Colon (tissue), 2 donors: ENCODE data around the gene PTPRN2.
"Not testable (repeated sequence)": the region's sequence is repeated elsewhere in the genome, so short reads cannot be mapped to it uniquely, and the experiment has no call there.

Experiments
- FAIRE-seq: peaks from 2 replicates; lab custom pipeline; 2012; peaks lifted over from hg19 to GRCh38; lab: Jason Lieb, UNC
- donor health status: control.
- donor health status: control.

PTPRN2 gene

DNA sequence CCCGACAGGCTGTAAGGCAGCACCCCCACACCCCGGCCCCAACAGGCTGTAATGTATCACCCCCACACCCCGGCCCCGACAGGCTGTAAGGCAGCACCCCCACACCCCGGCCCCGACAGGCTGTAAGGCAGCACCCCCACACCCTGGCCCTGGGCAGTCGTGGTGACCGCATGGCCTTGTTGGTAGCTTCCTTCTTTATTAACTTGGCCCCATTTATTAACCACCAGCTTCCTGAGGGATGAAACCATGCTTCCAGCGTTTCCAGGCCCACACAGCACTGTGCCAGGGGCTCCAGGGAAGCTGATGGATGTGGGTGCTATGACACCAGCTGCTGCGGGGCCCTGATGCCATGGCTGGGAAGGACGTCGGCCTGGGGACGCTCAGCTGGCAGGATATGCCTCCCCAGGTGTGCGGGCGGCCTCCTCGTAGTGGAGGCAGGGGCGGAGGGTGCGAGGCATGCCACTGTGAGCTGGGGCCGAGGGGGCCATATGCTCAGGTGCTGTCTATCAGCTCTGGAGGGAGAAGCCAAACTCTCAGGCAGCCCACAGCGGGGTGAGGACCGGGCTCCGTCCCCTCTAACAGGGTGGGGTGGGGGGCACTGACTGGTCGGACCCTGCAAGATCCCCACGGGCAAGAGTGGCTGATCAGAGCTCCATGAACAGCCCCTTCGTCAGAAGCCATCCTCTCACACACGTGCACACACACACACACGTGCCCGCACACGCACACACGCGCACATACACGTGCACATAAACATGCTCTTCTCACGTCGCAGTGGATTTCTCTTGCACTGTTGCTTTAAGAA is 311.0 kb downstream of the PTPRN2 start:
- FAIRE-seq: no peak

DNA sequence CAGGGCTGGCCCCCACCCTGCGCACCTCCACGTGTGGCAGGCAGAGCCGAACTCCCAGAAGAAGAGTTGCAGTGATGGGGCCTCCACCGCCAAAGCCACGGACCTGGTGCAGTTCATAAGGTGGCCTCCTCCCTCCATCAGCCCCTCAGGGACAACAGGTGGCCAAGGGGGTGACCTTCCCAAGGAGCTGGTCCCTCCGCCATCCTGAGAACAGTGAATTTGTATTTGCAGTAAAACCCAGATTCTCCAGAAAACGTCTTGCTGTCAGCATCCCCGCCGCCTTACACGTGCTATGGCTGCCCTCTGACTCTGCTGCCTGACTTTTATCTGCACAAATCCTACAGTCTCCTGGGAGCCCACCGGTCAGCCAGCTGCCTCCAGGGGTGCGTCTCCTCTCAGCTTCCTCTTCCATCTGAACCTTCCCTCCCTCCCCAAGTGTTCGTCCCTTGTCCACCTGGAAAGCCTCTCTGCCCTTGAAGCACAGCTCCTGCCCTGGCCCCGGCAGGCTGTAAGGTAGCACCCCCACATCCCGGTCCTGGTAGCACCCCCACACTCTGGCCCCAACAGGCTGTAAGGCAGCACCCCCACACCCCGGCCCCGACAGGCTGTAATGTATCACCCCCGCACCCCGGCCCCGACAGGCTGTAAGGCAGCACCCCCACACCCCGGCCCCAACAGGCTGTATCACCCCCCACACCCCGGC is 311.8 kb downstream of the PTPRN2 start:
- no peak for FAIRE-seq

DNA sequence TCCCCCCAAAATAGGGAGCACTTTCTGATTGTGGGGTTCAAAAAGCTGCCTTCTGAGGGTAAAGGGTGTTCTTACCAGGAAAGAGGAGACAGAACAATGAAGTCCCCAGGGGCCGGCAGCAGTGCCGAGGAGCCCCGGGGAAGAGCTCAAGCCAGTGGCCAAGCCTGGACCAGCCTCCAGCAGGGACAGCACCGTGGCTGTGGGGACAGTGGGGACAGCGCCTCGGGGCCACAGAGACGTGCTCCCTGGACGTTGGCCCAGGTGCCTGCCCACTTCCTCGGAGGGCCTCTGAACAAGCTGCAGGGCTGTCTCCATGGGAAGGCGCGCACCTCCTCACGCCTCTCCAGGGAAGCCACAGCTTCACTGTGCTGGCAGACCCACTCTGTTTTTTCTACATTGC is 312.6 kb downstream of the PTPRN2 start:
- FAIRE-seq: no peak

DNA sequence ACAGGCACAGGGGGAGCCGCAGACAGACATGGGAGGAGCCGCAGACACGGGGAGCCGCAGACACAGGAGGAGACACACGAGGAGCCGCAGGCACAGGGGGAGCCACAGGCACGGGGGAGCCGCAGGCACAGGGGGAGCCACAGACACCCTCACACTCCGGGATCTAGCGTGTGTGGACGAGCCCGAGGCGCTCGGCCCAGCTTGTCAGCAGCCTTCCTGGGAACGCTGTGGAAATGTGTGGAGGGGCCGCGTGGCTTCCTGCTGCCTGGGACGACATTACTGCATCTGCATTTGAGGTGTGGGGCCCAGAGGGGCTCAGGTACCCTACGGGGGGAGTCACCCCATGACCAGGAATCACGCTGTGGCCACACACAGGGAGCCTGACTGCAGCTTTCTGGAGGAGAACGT is 313.2 kb downstream of the PTPRN2 start:
- no peak for FAIRE-seq

DNA sequence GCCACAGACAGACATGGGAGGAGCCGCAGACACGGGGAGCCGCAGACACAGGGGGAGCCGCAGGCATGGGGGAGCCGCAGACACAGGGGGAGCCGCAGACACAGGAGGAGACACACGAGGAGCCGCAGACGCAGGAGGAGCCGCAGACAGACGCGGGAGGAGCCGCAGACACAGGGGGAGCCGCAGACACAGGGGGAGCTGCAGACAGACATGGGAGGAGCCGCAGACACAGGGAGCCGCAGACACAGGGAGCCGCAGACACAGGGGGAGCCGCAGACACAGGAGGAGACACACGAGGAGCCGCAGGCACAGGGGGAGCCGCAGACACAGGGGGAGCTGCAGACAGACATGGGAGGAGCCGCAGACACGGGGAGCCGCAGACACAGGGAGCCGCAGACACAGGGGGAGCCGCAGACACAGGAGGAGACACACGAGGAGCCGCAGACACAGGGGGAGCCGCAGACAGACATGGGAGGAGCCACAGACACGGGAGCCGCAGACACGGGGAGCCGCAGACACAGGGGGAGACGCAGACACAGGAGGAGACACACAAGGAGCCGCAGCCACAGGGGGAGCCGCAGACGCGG is 313.8 kb downstream of the PTPRN2 start:
- not testable (repeated sequence) for FAIRE-seq

DNA sequence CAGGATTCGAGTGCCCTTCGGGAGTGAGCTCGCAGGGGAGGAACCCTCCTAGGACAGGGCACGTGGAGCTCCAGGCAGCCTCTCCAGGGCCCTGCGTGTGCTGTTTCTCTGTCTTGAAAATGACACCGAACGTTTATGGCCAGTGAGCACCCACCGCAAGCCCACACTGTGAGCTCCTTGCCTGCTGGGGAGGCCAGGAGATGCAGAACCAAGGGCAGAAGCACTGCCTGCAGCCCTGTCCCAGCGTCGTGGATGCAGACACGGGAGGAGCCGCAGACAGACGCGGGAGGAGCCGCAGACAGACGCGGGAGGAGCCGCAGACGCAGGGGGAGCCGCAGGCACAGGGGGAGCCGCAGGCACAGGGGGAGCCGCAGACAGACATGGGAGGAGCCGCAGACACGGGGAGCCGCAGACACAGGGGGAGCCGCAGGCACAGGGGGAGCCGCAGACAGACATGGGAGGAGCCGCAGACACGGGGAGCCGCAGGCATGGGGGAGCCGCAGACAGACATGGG is 314.4 kb downstream of the PTPRN2 start:
- no peak for FAIRE-seq

DNA sequence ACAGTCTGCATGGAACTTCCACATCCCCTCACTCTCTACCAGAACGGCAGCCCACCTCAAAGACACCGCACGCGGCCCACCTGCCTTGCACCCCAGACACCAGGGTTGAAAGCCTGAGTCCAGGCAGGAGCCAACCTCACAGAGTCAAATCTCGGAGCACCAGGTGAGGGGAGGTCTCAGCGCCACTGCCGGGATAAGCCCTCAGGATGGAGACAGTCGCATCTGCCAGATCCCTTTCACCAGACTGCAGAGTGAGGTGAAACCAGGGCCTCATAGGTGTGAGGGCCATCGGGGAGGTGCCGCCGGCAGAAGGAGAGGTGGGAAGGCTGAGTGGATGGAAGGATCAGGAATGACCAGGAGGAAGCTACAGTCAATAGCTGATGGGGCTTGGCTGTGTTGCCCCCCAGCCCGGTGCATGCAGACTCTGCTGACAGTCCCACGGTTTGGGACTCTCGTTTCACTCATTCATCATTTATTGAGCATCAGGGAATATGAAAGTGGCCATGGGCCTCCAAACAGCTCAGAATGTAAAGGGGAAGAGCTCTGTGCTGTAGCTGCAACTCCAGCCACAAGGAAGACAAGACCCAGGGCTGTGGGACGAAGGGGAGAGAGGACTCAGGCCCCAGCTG is 315.0 kb downstream of the PTPRN2 start:
- no peak for FAIRE-seq

DNA sequence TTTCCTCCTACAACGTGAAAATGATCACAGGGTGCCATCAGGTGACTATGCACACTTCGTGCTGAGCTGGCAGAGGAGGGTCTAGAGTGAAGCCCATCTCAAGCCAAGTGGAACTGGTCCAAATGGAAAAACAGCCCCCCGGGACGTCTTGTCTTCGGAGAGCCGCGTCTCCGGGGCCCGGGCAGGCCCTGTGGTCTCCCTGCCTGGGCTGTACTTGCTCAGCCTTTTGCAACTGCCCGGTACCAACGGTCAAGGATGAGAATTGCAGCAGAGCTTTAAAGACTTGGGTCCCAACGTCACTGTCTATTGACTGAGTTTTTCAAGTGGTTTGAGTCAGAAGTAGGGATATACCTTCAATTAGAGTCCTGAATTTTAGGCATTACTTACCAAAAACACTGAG is 315.5 kb downstream of the PTPRN2 start:
- no peak for FAIRE-seq

DNA sequence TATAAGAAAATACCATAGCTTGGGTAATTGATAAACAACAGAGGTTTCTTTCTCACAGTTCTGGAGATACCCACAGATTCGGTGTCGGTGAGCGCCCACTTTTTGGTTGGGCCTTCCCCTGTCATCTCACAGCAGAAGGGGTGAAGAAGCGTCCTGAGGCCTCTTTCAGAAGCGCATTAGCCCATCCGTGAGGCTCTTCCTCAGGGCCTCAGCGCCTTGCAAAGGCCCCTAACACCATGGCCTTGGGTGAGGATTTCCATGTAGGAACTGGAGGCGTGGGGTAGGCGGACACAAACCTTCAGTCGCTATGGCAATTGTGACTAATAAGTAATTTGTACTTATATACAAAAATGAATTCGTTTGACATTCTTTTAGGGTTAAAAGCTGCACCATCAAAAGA is 316.0 kb downstream of the PTPRN2 start:
- FAIRE-seq: no peak

DNA sequence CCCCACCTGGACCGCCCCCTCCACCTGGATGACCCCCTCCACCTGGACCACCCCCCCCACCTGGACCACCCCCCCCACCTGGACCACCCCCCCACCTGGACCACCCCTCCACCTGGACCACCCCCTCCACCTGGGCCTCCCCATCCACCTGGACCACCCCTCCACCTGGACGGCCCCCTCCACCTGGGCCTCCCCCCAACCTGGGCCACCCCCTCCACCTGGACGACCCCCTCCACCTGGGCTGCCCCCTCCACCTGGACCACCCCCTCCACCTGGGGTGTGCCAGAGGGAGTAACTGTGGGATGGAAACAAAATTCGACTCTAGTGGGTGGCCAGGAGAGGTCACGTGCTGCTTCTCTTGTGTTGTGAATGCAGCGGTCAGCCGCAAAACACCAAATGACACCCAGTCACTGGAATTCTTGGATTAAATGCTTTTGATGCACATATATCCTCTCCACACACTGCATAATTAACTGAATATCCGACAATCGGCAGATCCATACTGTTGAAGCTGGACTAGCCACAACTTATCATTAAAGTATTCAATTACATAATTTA is 316.7 kb downstream of the PTPRN2 start:
- no peak for FAIRE-seq

DNA sequence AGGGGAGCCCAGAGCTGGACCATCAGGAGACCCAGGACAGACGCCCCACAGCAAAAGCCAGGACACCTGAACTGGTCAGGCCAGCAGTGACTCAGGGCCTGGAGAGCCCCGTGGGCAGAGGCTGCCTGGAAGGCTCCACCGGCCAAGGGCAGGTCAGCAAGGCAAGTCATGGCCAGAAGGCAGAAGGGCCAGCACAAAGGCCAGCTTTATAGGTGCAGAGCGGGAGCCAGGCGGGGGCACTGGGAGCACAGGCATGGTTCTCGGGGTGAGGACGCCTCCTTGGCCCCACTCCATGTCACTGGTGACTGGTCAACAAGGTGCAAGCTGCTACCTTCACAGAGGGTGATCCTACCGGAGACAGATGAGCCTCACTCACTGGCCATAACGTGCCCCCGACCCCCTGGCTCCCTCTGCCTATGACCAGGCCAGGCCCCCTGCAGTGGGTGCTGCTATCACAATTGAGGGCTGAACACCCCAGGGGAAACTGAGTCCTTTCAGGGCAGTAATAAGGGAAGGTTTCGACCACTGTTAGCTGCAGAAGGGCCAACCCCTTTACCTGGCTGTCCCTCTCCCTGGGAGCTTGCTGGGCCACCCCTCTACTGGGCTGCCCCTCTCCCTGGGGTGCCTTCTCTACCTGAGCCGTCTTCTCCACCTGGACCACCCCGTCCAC is 317.4 kb downstream of the PTPRN2 start:
- no peak for FAIRE-seq

DNA sequence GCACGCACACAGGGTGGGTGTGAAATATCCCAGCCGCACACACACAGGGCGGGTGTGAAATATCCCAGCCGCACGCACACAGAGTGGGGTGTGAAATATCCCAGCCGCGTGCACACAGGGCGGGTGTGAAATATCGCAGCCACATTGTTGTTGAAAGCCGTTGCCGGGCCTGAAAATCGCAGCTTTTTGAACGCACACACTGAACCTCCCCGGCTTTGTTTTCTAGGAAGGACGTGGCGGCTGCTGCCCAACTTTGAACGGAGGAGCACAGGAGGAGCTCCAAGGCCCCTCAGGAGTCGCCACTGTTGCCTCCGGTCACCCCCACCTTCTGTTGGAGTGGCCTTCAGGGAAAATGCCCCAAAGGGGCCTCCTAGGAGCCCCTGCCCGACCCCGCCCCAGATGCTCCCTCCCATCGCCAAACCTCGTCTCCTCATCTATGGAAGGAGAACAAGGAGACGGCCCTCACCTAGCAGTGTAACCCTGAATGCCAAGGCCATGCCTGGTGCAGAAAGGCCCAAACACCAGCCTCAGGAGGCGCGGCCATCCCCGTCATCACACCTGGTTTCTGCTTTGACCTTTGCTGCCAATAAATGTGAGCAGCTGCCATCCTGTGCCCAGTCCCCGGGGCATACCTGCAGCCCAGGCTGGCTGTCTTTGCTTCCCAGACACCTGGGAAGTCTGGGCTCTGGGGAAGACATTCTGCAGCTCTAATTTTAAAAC is 318.6 kb downstream of the PTPRN2 start:
- no peak for FAIRE-seq

DNA sequence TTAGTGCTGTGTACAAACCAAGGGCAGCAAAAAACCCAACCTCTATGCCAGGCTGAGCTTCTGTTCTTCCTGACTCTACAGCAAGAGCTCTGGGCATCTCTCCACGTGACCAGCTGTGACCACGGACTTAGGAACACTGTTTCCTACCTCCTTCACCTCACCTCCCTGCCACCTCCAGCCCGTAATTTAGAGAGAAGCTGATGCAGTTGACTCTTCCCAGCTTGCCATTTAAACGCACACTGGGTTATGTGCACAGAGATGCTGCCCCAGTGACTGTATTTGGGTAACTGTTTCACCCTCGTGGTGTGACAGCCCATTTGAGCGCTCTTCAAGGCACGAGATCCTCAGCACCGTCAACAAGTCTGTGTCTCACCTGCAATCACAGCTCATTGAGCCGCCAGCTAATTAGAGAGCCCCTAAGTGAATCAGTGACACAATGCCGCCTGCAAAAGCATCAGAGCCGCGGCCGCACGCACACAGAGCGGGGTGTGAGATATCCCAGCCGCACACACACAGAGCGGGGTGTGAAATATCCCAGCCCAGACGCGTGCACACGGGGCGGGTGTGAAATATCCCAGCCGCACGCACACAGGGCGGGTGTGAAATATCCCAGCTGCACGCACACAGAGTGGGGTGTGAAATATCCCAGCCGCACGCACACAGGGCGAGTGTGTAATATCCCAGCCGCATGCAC is 319.7 kb downstream of the PTPRN2 start:
- FAIRE-seq: no peak

DNA sequence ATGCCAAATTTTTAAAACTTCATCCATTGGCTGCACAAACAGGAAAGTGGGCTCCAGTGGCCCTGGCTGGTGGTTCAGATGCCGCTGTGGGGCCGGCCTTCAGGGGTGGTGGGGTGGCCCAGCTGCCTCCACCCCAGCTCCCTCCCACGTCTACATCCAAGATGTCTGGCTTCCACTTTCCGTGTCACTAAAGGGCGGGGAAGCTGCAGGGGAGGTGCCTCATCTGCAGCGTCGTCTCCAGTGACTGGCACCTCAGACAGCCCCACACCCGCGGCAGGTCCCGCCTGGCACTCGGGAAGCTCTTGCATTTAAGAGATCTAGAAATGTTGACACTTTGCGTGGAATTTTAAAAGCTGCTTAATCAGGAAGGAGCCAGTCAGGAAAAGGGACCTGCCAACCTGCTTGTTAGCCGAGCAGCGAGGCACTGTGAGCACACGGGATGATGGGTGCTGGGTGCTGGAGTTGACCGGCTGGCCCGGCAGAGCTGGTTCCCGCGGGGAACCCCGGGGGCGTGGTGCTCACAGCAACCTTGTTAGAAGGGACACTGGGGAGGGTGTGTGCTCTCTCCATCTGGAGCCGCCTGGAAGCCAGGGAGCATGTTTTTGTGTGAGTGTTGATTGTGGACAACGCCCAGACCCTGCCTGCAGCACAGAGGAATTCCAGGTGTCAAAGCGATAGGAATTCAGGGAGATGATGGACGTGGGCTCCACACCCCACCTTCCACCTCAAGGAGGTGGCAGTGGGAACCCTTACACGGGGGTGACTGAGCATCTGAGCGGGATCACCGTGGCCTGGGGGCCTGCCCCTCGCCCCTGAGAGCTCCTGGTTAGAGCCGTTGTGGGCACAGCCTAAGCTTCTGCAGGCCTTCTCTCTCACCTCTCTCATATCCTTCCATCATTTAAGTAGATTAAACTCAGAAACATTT is 320.5 kb downstream of the PTPRN2 start:
- no peak for FAIRE-seq

DNA sequence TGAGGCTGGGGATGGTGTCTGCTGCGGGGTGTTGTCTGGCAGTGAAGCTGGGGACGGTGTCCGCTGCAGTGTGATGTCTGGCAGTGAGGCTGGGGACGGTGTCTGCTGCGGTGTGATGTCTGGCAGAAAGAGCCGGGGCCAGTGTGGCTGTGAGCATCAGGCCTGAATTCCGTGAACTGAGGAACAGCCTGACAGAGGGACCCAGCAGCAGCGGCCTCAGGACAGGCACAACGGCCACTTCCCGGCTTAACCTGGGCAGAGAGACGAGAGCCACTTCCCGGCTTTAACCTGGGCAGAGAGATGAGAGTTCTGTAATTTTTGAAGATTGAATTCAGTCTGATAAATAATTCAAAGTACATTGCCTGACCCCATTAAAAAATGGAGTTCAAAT is 321.2 kb downstream of the PTPRN2 start:
- FAIRE-seq: no peak

DNA sequence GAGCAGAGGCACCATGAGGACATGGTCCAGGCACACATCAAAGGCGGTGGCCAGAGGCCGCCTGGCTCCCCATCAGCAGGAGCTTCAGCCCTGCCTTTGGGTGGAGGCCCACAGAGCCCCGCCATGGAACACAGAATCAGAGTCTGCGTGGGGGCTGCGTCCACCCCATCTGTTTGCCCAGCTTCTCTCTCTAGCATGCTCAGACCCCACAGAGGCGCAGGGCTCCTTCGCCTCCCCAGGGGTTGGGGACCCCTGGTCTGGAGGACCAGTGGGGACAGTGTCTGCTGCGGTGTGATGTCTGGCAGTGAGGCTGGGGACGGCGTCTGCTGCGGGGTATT is 321.9 kb downstream of the PTPRN2 start:
- FAIRE-seq: no peak

DNA sequence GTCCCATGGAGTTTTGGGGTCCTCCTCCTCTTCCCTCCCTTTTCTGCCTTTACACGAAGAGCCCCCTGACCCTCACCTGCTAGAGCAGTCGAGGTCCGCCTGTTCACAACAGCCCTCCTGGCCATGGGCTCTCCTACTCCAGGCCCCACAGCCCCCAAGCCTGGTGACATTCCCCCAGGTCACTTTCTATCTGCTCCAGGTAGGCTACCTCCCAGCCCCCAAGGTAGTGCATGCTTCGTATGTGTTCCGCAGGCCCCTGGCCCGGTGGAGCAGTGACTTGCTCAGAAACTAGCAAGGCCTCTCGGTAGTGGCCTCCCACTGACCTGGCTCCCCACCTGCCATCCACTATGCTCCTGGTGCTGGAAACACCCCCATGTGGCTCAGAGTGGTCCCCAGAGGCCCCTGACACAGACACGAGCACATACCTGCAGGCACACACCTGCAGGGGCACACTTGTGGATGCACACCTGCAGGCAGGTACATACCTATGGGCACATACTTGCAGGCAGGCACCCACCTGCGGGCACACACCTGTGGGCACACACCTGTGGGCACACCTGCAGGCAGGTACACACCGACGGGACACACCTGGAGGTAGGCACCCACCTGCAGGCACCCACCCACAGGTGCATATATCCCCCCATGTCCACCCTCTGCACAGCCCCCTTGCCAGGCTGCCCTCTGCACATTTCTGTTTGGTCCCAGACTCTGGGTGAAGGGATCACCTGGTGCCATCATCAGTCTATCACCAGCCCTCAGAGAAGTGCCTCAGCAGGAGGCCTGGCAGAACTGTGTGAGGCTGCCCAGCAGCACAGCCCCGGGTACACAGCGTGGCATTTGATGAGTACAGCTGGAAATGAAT is 322.5 kb downstream of the PTPRN2 start:
- FAIRE-seq: no peak

DNA sequence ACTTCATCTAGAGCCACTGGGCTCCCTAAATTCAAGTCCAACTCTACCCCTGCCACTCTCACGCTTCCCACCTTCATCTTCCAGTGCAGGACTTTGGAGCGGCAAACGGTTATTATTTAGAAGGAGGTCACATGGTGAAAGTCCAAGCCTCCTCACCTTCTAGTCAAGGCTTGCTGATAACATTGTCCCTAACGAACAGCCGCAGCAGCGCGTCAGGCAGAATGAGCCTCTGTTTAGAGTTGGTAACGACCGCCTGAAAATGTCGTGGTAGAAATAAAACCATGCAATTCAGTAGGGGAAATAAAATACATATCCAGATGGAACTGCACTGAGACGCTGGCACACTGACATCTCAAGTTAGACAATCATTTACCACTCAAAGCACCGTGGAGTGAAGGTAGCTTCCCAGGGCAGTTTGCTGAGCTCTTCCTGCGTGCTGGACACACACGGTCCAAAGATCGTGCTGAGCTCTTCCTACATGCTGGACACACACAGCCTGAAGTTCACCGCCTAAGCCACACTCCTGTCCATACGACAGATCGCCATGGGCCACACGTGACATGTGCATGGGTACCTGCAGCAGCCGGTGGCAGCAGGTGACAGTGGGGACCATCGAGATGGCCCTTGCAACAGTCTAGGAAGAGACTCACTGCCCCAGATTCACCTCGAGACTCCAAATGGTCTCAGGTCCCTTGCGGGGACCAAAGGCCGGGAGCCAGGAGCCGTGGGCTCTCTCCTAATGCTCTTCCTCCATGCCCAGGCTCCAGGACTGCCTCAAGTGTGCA is 323.5 kb downstream of the PTPRN2 start:
- FAIRE-seq: no peak
